Esophagus muscularis mucosa (tissue), 3 donors: ENCODE data around the gene DDX59.

Experiments
- CTCF ChIP-seq, 3 experiments: fragments of 200-600 bp in 2 of 3; fragments of 450-650 bp in 1 of 3; sonication (generic) in 2 of 3; IDR thresholded peaks; one replicate each; pipeline ENCODE4 v1.5.1; 2017 to 2019; ENCODE audit warnings: antibody characterized with exemption in 3 of 3, mild to moderate bottlenecking in 2 of 3, moderate library complexity in 1 of 3
- POLR2A ChIP-seq: fragments of 450-650 bp; IDR thresholded peaks from one replicate; pipeline ENCODE4 v1.6.1; 2017; ENCODE audit warnings: antibody characterized with exemption, moderate library complexity, mild to moderate bottlenecking, low read depth
- POLR2AphosphoS5 ChIP-seq, 2 donors: sonication (generic); formaldehyde crosslinking; IDR thresholded peaks; one replicate each; pipeline ENCODE4 v1.6.1; 2017; ENCODE audit warnings: antibody characterized with exemption in 2 of 2

- TF ChIP-seq POLR2A (no peak), POLR2AphosphoS5 (IDR thresholded peaks at IDR 0.05) (no peak), CTCF (IDR thresholded peaks at IDR 0.05) (no peak)
Observed at GRCh38 chr1:200665861-200666260, 3.8 kb downstream of the DDX59 start.
